PC-9 (cell line): ENCODE results near the gene NLGN4X.

Source experiments
- CTCF ChIP-seq: fragments of 200-600 bp; sonication (generic); conservative IDR thresholded peaks from 2 replicates; pipeline ENCODE4 v1.6.1; 2017; ENCODE audit warnings: mixed run types, antibody characterized with exemption, mild to moderate bottlenecking, moderate library complexity
- EZH2 ChIP-seq: fragments of 200-600 bp; sonication (generic); IDR thresholded peaks from 2 replicates; pipeline ENCODE4 v1.8.0; 2017; ENCODE audit warnings: antibody characterized with exemption, low read depth

GRCh38 chrX:5876984-5877596 is 351.6 kb downstream of the NLGN4X start:
- TF ChIP-seq CTCF (peak; percentile 68), EZH2 (no peak)
